ENCODE data around the gene SLC35A5. TPM values are rescaled to one million over a fixed set of nuclear protein-coding genes. Genes with fewer than 3 reads are reported as not detected.

SLC35A5 gene
- total and polyA plus RNA-seq, 2 of the 13 experiments (the other 11 are each of a cell fraction or from before 2014, with no cell fraction given): 15.5 to 26.5 TPM

DNA sequence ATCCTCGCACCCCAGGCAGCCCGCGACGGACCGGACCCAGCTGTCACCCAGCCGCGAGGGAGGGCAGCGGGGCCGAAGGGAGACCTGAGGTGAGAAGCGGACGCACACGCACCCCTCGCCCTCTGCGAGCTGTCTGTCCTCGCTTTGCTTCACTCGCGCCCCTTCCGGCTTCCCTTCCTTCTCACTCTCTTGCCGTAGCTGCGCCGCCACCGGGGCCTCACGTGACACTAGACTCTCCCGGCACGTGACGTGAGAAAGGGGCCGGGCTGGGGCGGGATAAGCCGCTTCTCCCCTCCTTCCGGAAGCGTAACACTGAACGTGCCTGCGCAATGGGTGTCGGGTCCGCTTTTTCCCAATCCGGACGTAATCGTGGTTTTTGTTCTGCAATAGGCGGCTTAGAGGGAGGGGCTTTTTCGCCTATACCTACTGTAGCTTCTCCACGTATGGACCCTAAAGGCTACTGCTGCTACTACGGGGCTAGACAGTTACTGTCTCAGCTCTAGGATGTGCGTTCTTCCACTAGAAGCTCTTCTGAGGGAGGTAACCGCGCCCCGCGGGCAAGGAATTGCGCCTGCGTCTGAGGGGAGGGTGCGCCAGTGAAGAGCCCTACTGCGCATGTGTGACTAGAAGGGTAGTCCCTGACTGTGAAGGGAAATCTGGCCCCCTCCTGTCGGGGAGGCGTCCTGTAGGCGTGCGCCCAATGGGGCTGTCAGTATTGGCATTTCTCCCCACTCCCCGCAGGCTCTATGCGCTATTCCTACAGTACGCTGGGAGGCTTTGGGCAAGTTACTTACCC is at the start of gene SLC35A5, which contains the start of gene ATG3 (continued):
- TF ChIP-seq HNF1A (IDR thresholded peaks at IDR 0.05; ENCODE audit: low read depth): no peak
- TF ChIP-seq HNF1A (CRISPR knock-in tag; IDR thresholded peaks at IDR 0.05; ENCODE audit: borderline replicate concordance): no peak; the same call in none of the 2 replicates
- no peak for TF ChIP-seq XBP1 (CRISPR knock-in tag; IDR thresholded peaks at IDR 0.05)
- no peak for TF ChIP-seq SMAD1 (CRISPR knock-in tag; IDR thresholded peaks at IDR 0.05; ENCODE audit: borderline replicate concordance, low read depth)
- TF ChIP-seq JUN (CRISPR knock-in tag; IDR thresholded peaks at IDR 0.05): no peak
- no peak for TF ChIP-seq PRPF4 (IDR thresholded peaks at IDR 0.05; ENCODE audit: low read depth, low read length, poor library complexity, severe bottlenecking)
- TF ChIP-seq SIX4 (CRISPR knock-in tag; IDR thresholded peaks at IDR 0.05): peak; percentile 32; the same call in 1 of the 2 replicates
- TF ChIP-seq ZNF670 (CRISPR knock-in tag; IDR thresholded peaks at IDR 0.05; ENCODE audit: borderline replicate concordance): peak; percentile 80; the same call in 1 of the 2 replicates
- peak; percentile 47; the same call in 1 of the 2 replicates for TF ChIP-seq FOXP1 (IDR thresholded peaks at IDR 0.05)
- TF ChIP-seq FOXP1 (CRISPR knock-in tag; IDR thresholded peaks at IDR 0.05): no peak; the same call in 1 of the 2 replicates
- TF ChIP-seq HES4 (CRISPR knock-in tag; IDR thresholded peaks at IDR 0.05; ENCODE audit: borderline replicate concordance): 0 out of 2 replicates have a peak, but pooled peaks have one; percentile 33
- TF ChIP-seq, protein P1, sequence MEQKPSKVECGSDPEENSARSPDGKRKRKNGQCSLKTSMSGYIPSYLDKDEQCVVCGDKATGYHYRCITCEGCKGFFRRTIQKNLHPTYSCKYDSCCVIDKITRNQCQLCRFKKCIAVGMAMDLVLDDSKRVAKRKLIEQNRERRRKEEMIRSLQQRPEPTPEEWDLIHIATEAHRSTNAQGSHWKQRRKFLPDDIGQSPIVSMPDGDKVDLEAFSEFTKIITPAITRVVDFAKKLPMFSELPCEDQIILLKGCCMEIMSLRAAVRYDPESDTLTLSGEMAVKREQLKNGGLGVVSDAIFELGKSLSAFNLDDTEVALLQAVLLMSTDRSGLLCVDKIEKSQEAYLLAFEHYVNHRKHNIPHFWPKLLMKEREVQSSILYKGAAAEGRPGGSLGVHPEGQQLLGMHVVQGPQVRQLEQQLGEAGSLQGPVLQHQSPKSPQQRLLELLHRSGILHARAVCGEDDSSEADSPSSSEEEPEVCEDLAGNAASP (CRISPR knock-in tag; IDR thresholded peaks at IDR 0.05; ENCODE audit: borderline replicate concordance): no peak; the same call in 1 of the 2 replicates
- TF ChIP-seq, protein P2, sequence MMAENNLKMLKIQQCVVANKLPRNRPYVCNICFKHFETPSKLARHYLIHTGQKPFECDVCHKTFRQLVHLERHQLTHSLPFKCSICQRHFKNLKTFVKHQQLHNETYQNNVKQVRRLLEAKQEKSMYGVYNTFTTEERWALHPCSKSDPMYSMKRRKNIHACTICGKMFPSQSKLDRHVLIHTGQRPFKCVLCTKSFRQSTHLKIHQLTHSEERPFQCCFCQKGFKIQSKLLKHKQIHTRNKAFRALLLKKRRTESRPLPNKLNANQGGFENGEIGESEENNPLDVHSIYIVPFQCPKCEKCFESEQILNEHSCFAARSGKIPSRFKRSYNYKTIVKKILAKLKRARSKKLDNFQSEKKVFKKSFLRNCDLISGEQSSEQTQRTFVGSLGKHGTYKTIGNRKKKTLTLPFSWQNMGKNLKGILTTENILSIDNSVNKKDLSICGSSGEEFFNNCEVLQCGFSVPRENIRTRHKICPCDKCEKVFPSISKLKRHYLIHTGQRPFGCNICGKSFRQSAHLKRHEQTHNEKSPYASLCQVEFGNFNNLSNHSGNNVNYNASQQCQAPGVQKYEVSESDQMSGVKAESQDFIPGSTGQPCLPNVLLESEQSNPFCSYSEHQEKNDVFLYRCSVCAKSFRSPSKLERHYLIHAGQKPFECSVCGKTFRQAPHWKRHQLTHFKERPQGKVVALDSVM (CRISPR knock-in tag; IDR thresholded peaks at IDR 0.05): peak; percentile 55; the same call in 1 of the 2 replicates
- no peak for TF ChIP-seq ZNF619 (CRISPR knock-in tag; IDR thresholded peaks at IDR 0.05)
- TF ChIP-seq, protein P3, sequence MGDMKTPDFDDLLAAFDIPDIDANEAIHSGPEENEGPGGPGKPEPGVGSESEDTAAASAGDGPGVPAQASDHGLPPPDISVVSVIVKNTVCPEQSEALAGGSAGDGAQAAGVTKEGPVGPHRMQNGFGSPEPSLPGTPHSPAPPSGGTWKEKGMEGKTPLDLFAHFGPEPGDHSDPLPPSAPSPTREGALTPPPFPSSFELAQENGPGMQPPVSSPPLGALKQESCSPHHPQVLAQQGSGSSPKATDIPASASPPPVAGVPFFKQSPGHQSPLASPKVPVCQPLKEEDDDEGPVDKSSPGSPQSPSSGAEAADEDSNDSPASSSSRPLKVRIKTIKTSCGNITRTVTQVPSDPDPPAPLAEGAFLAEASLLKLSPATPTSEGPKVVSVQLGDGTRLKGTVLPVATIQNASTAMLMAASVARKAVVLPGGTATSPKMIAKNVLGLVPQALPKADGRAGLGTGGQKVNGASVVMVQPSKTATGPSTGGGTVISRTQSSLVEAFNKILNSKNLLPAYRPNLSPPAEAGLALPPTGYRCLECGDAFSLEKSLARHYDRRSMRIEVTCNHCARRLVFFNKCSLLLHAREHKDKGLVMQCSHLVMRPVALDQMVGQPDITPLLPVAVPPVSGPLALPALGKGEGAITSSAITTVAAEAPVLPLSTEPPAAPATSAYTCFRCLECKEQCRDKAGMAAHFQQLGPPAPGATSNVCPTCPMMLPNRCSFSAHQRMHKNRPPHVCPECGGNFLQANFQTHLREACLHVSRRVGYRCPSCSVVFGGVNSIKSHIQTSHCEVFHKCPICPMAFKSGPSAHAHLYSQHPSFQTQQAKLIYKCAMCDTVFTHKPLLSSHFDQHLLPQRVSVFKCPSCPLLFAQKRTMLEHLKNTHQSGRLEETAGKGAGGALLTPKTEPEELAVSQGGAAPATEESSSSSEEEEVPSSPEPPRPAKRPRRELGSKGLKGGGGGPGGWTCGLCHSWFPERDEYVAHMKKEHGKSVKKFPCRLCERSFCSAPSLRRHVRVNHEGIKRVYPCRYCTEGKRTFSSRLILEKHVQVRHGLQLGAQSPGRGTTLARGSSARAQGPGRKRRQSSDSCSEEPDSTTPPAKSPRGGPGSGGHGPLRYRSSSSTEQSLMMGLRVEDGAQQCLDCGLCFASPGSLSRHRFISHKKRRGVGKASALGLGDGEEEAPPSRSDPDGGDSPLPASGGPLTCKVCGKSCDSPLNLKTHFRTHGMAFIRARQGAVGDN (CRISPR knock-in tag; IDR thresholded peaks at IDR 0.05): peak; percentile 91
- no peak for TF ChIP-seq STAT5B (CRISPR knock-in tag; IDR thresholded peaks at IDR 0.05)
- TF ChIP-seq MED1 (CRISPR knock-in tag; IDR thresholded peaks at IDR 0.05): peak; percentile 44; the same call in 1 of the 2 replicates

Data from HepG2 (cell line).